Hematopoietic multipotent progenitor cell treated with erythropoietin and hydrocortisone succinate and interleukin-3 and kit ligand, for 15 days (in vitro differentiated cells): ENCODE data around the gene PLA2G6.

Experiments used
- DNase-seq: peaks from one replicate; pipeline ENCODE4 v3.0.0-alpha.2; 2015; ENCODE audit warnings: low spot score

Gene PLA2G6

GRCh38 chr22:38213319-38213989 is 31.8 kb upstream of the PLA2G6 start:
- DNase-seq = no peak

GRCh38 chr22:38212442-38212841 is 30.8 kb upstream of the PLA2G6 start:
- no peak for DNase-seq

- no peak for DNase-seq
Observed at GRCh38 chr22:38211556-38211955, 29.9 kb upstream of the PLA2G6 start.

- DNase-seq = no peak
Observed at GRCh38 chr22:38208551-38208968, 26.9 kb upstream of the PLA2G6 start.

- no peak for DNase-seq
Observed at GRCh38 chr22:38207898-38208432, 26.3 kb upstream of the PLA2G6 start.

GRCh38 chr22:38205261-38206128 is 23.9 kb upstream of the PLA2G6 start:
- DNase-seq = no peak

- no peak for DNase-seq
Observed at GRCh38 chr22:38204784-38205183, 23.2 kb upstream of the PLA2G6 start.

- no peak for DNase-seq
Observed at GRCh38 chr22:38203855-38204514, 22.4 kb upstream of the PLA2G6 start.

GRCh38 chr22:38203090-38203810 is 21.6 kb upstream of the PLA2G6 start:
- peak; percentile 30 for DNase-seq

- DNase-seq = peak; percentile 78
Observed at GRCh38 chr22:38202437-38203089, 20.9 kb upstream of the PLA2G6 start.

- DNase-seq = peak; percentile 95
Observed at GRCh38 chr22:38201711-38202436, 20.2 kb upstream of the PLA2G6 start, which contains the start of gene MAFF. MAFF (plus strand) TSS chr22:38201994; CDS start chr22:38213854, 11,860 bp downstream.

- no peak for DNase-seq
Observed at GRCh38 chr22:38201371-38201710, 19.7 kb upstream of the PLA2G6 start.

GRCh38 chr22:38199826-38200559 is 18.4 kb upstream of the PLA2G6 start:
- no peak for DNase-seq

- no peak for DNase-seq
Observed at GRCh38 chr22:38196791-38197419, 15.3 kb upstream of the PLA2G6 start.

GRCh38 chr22:38193580-38193979 is 11.9 kb upstream of the PLA2G6 start:
- DNase-seq = no peak

GRCh38 chr22:38192475-38192863 is 10.8 kb upstream of the PLA2G6 start:
- no peak for DNase-seq

GRCh38 chr22:38191731-38192474 is 10.3 kb upstream of the PLA2G6 start:
- no peak for DNase-seq

- no peak for DNase-seq
Observed at GRCh38 chr22:38191055-38191454, 9.4 kb upstream of the PLA2G6 start.

GRCh38 chr22:38190581-38190980 is 9.0 kb upstream of the PLA2G6 start:
- DNase-seq = no peak
